IMR-90 (cell line): ENCODE results near the gene IL2RG. TPM values are rescaled to one million over a fixed set of nuclear protein-coding genes. Genes with fewer than 3 reads are reported as not detected.

Source experiments
- ATAC-seq: fragments of 200-7000 bp; cut with Tn5 transposase; 2 replicates; pipeline ENCODE4 v1.9.1; 2020; ENCODE audit warnings: low read depth, mild to moderate bottlenecking, moderate library complexity
- BruUV-seq: library from RNA; stranded (reverse); fragments of 400-500 nt; replicated peaks from 2 replicates; lab custom pipeline; 2021; lab: Mats Ljungman, UMichigan
- CTCF ChIA-PET: fragments of 300-600 bp; formaldehyde crosslinking; extraction: SDS; loops from one replicate; lab custom pipeline; 2021; ENCODE audit warnings: antibody characterized with exemption; lab: Yijun Ruan, JAX
- POLR2A ChIA-PET: fragments of 300-600 bp; sonication (Branson Sonifier 250); formaldehyde crosslinking; loops from one replicate; lab custom pipeline; 2022; ENCODE audit warnings: antibody characterized with exemption; ENCODE audit not compliant: unreplicated experiment; lab: Charles Lee
- DNase-seq: peaks from one replicate; pipeline ENCODE4 v3.0.0; 2013
- H2AFZ ChIP-seq: replicated peaks from 2 replicates; pipeline ENCODE3; 2013; ENCODE audit warnings: low read length, mild to moderate bottlenecking; ENCODE audit not compliant: poor library complexity
- H2AK5ac ChIP-seq: 2 replicates; pipeline ENCODE4 v1.6.1; 2013; ENCODE audit warnings: low read depth, low read length, inconsistent platforms
- H2AK9ac ChIP-seq: replicated peaks from 2 replicates; pipeline ENCODE3; 2013; ENCODE audit warnings: mild to moderate bottlenecking, low read depth, low read length, moderate library complexity; ENCODE audit not compliant: poor library complexity
- H2BK120ac ChIP-seq: 2 replicates; pipeline ENCODE4 v1.6.1; 2013; ENCODE audit warnings: low read depth, low read length, inconsistent platforms
- H2BK15ac ChIP-seq: 3 replicates; pipeline ENCODE4 v1.6.1; 2013; ENCODE audit warnings: low read depth, low read length, inconsistent platforms
- H2BK20ac ChIP-seq: 2 replicates; pipeline ENCODE4 v1.6.1; 2013; ENCODE audit warnings: low read depth, mild to moderate bottlenecking, inconsistent platforms, low read length, moderate library complexity
- H2BK5ac ChIP-seq: 2 replicates; pipeline ENCODE4 v1.6.1; 2013; ENCODE audit warnings: mild to moderate bottlenecking, low read depth, low read length, inconsistent platforms; ENCODE audit not compliant: poor library complexity, severe bottlenecking
- H3K14ac ChIP-seq: replicated peaks from 2 replicates; pipeline ENCODE4 v1.6.1; 2013; ENCODE audit warnings: low read depth, low read length, inconsistent platforms
- H3K18ac ChIP-seq: 2 replicates; pipeline ENCODE4 v1.6.1; 2013; ENCODE audit warnings: low read depth, low read length, control low read depth
- H3K23ac ChIP-seq: 2 replicates; pipeline ENCODE4 v1.6.1; 2013; ENCODE audit warnings: low read depth, low read length, inconsistent platforms
- H3K27ac ChIP-seq: 2 replicates; pipeline ENCODE4 v1.5.1; 2013; ENCODE audit warnings: mild to moderate bottlenecking, control low read depth, low read length; ENCODE audit not compliant: insufficient read depth
- H3K27me3 ChIP-seq: 2 replicates; pipeline ENCODE4 v1.6.1; 2013; ENCODE audit warnings: low read length; ENCODE audit not compliant: control insufficient read depth, insufficient read depth
- H3K36me3 ChIP-seq: 2 replicates; pipeline ENCODE4 v1.6.1; 2013; ENCODE audit warnings: low read length, mixed read lengths; ENCODE audit not compliant: control insufficient read depth, insufficient read depth
- H3K4ac ChIP-seq: 2 replicates; pipeline ENCODE4 v1.6.1; 2013; ENCODE audit warnings: low read depth, low read length, inconsistent platforms
- H3K4me1 ChIP-seq: 2 replicates; pipeline ENCODE4 v1.6.1; 2013; ENCODE audit warnings: low read length, mixed read lengths; ENCODE audit not compliant: control insufficient read depth, insufficient read depth
- H3K4me2 ChIP-seq: 2 replicates; pipeline ENCODE4 v1.6.1; 2013; ENCODE audit warnings: low read depth, mild to moderate bottlenecking, control low read depth, low read length, moderate library complexity
- H3K4me3 ChIP-seq: 2 replicates; pipeline ENCODE4 v1.5.1; 2013; ENCODE audit warnings: low read depth, mild to moderate bottlenecking, control low read depth, low read length, moderate library complexity; ENCODE audit not compliant: insufficient read depth
- H3K56ac ChIP-seq: 2 replicates; pipeline ENCODE4 v1.6.1; 2013; ENCODE audit warnings: low read length, inconsistent platforms; ENCODE audit not compliant: insufficient read depth; ENCODE audit errors: extremely low read depth
- H3K79me1 ChIP-seq, 2 experiments: 2 replicates each; pipeline ENCODE4 v1.6.1; 2013; ENCODE audit warnings: low read length in 2 of 2, inconsistent platforms in 1 of 2, low read depth in 1 of 2
- H3K9ac ChIP-seq: 2 replicates; pipeline ENCODE4 v1.6.1; 2013; ENCODE audit warnings: low read depth, low read length, control low read depth
- H3K9me1 ChIP-seq: 2 replicates; pipeline ENCODE4 v1.6.1; 2013; ENCODE audit warnings: low read length, inconsistent platforms; ENCODE audit not compliant: insufficient read depth
- H3K9me3 ChIP-seq: 2 replicates; pipeline ENCODE4 v1.6.1; 2013; ENCODE audit warnings: low read length; ENCODE audit not compliant: control insufficient read depth, insufficient read depth
- H4K20me1 ChIP-seq: 2 replicates; pipeline ENCODE4 v1.6.1; 2013; ENCODE audit warnings: low read length, inconsistent platforms; ENCODE audit not compliant: insufficient read depth
- H4K5ac ChIP-seq: 2 replicates; pipeline ENCODE4 v1.6.1; 2013; ENCODE audit warnings: mild to moderate bottlenecking, low read depth, low read length, control low read depth
- H4K8ac ChIP-seq, 2 experiments: 2 replicates each; pipeline ENCODE4 v1.6.1; 2013; ENCODE audit warnings: low read depth in 2 of 2, low read length in 2 of 2, control low read depth in 1 of 2, inconsistent platforms in 1 of 2
- H4K91ac ChIP-seq: 2 replicates; pipeline ENCODE4 v1.6.1; 2013; ENCODE audit warnings: low read depth, low read length, inconsistent platforms; ENCODE audit not compliant: insufficient read depth
- BHLHE40 ChIP-seq: fragments of 150-350 bp; IDR thresholded peaks from 2 replicates; pipeline ENCODE4 v1.6.1; 2016; ENCODE audit warnings: mild to moderate bottlenecking, low read depth, low read length
- CEBPB ChIP-seq: IDR thresholded peaks from 2 replicates; pipeline ENCODE4 v1.6.1; 2012; ENCODE audit warnings: low read depth, low read length, improper control_type of control experiment
- FOS ChIP-seq: fragments of 150-350 bp; IDR thresholded peaks from 2 replicates; pipeline ENCODE4 v1.6.1; 2016; ENCODE audit warnings: low read depth, low read length
- MAFK ChIP-seq: IDR thresholded peaks from 2 replicates; pipeline ENCODE4 v1.6.1; 2012; ENCODE audit warnings: low read depth, low read length, improper control_type of control experiment
- MXI1 ChIP-seq: IDR thresholded peaks from 2 replicates; pipeline ENCODE4 v1.6.1; 2012; ENCODE audit warnings: low read depth, mild to moderate bottlenecking, low read length, moderate library complexity, borderline replicate concordance
- RAD21 ChIP-seq: IDR thresholded peaks from 2 replicates; pipeline ENCODE4 v1.6.1; 2012; ENCODE audit warnings: low read length, improper control_type of control experiment
- RCOR1 ChIP-seq: IDR thresholded peaks from 2 replicates; pipeline ENCODE4 v1.6.1; 2012; ENCODE audit warnings: mild to moderate bottlenecking, low read length, improper control_type of control experiment; ENCODE audit not compliant: insufficient replicate concordance
- WGBS, 2 experiments: methylation state at CpG; one replicate each; pipeline versions ENCODE4 v1.1.5 to v1.1.7; 2013; ENCODE audit warnings: missing lambda C conversion rate in 2 of 2; ENCODE audit not compliant: insufficient read length in 1 of 2; ENCODE audit errors: extremely low coverage in 2 of 2; 5-methylcytosine and 5-hydroxymethylcytosine counted together
- dilution Hi-C: fragments of 300-500 bp; cut with HindIII; formaldehyde crosslinking; loops from one replicate; pipeline ENCODE4 v1.14.3; 2018; ENCODE audit warnings: low sequenced_read_pairs; ENCODE audit not compliant: unreplicated experiment
- in situ Hi-C: fragments of 300-500 bp; cut with MboI; formaldehyde crosslinking; loops from 3 replicates; pipeline ENCODE4 v1.14.3; 2019; ENCODE audit warnings: low sequenced_read_pairs, inconsistent platforms, mixed read lengths
- intact Hi-C: fragments of 100-400 bp; cut with micrococcal nuclease; formaldehyde crosslinking; loops from 2 replicates; pipeline ENCODE4 v1.10.0; 2022
- polyA plus RNA-seq, 3 experiments: library from polyadenylated mRNA; depleted of rRNA; stranded (reverse); fragments of >200 nt; gene quantifications; 2 replicates each; pipeline ENCODE4 v1.2.3, GENCODE V29; 2012; ENCODE audit warnings: low replicate concordance in 1 of 3
- total RNA-seq: library from RNA; depleted of rRNA; stranded (reverse); fragments of >200 nt; gene quantifications from 2 replicates; pipeline ENCODE4 v1.2.3, GENCODE V29; 2012
- TF ChIP-seq, protein P1 (sequence below): conservative IDR thresholded peaks from 2 replicates; pipeline ENCODE4 v1.5.1; 2012; ENCODE audit warnings: mild to moderate bottlenecking, low read depth, low read length, improper control_type of control experiment

Gene IL2RG
- total and polyA plus RNA-seq, 2 of the 4 experiments (the other 2 are of a cell fraction): not detected

DNA sequence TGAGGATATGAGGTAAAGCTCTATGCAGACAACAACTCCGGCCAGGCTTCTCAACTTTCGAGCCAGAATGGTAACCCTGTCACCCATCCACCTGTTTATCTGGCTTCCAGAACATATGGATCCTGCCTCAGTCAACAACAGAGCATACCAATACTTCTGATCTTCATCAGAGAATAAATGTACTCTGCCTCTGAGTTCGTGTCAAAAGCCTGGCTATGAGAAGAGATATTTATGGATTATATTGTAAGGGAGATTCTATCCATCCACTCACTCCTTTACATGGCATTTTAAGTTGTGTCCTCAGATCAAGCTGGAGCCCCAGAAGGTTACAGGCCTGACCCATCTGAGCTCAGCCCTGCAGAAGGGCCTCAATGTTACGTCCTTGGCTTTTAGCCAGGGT is 25.5 kb downstream of the IL2RG start:
- Histone ChIP-seq H3K4me3 (no peak overlapping the region), H3K27ac (no peak overlapping the region), H4K5ac (no peak overlapping the region), H4K91ac (no peak overlapping the region), H3K23ac (no peak overlapping the region), H2AFZ (no peak overlapping the region), H3K4me2 (no peak overlapping the region), H3K27me3 (peaks cover 3% of the 10 kb centered on the region; the same call in 1 of the 2 replicates), H3K4me1 (no peaks in the 10 kb centered on the region), H3K9ac (no peak overlapping the region), H3K79me1 (no peaks in the 10 kb centered on the region), H2BK20ac (no peak overlapping the region), H3K4ac (no peak overlapping the region), H3K18ac (no peak overlapping the region), H4K20me1 (no peaks in the 10 kb centered on the region), H2AK5ac (no peak overlapping the region), H2BK5ac (no peak overlapping the region), H3K36me3 (no peaks in the 10 kb centered on the region), H3K9me1 (no peaks in the 10 kb centered on the region), H3K14ac (no peak overlapping the region), H2BK15ac (no peak overlapping the region), H2BK120ac (no peak overlapping the region), H2AK9ac (no peak overlapping the region), H4K8ac (no peak overlapping the region), H3K9me3 (no peaks in the 10 kb centered on the region), H3K56ac (no peak overlapping the region)
- in situ Hi-C loops: no loop called here
- TF ChIP-seq MAFK (no peak), CEBPB (no peak), FOS (no peak), RAD21 (no peak), BHLHE40 (no peak), RCOR1 (no peak), MXI1 (no peak)
- TF ChIP-seq, protein P1, sequence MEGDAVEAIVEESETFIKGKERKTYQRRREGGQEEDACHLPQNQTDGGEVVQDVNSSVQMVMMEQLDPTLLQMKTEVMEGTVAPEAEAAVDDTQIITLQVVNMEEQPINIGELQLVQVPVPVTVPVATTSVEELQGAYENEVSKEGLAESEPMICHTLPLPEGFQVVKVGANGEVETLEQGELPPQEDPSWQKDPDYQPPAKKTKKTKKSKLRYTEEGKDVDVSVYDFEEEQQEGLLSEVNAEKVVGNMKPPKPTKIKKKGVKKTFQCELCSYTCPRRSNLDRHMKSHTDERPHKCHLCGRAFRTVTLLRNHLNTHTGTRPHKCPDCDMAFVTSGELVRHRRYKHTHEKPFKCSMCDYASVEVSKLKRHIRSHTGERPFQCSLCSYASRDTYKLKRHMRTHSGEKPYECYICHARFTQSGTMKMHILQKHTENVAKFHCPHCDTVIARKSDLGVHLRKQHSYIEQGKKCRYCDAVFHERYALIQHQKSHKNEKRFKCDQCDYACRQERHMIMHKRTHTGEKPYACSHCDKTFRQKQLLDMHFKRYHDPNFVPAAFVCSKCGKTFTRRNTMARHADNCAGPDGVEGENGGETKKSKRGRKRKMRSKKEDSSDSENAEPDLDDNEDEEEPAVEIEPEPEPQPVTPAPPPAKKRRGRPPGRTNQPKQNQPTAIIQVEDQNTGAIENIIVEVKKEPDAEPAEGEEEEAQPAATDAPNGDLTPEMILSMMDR: no peak
- no CpG with 5 or more reads among the region's 4 CpGs for WGBS, 2 experiments
- CTCF ChIA-PET: no interaction called here
- DNase-seq: no peak
- no TSS peak for BruUV-seq
- ATAC-seq: no peak
- intact Hi-C loops: no loop called here
- POLR2A ChIA-PET: interaction anchor here (0.7 kb wide), 1 partner anchor 15 kb away, joined by 3 read pairs; no protein-coding TSS in a partner anchor
- dilution Hi-C loops: no loop called here
